GM21526 (cell line): ENCODE data around the gene APP.
"Not testable (repeated sequence)": the region's sequence is repeated elsewhere in the genome, so short reads cannot be mapped to it uniquely, and the experiment has no call there.

ENCODE experiments used
- ATAC-seq: cut with Tn5 transposase; IDR thresholded peaks from one replicate; pipeline ENCODE4 v1.9.1; 2021; ENCODE audit warnings: moderate library complexity; ENCODE audit not compliant: unreplicated experiment, low FRiP score

Gene APP

DNA sequence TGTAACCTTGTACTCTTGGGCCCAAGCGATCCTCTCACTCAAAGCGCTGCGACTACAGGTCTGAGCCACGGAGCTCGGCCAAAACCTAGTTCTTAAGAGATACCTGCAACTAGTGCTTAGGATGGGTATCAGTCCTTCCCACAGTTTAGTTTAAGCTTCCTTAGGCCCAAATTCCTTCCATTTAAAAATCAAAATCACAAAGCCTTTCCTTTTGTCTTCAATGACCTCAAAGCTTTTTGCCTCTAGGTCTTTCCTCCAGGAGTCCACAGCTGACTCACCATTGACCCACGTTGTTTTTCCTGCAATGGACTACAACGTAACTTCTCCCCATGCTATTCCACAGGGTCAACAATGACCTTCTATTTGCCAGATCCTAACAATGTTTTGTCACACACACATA, 64.0 kb downstream of the APP start:
- ATAC-seq = no peak

DNA sequence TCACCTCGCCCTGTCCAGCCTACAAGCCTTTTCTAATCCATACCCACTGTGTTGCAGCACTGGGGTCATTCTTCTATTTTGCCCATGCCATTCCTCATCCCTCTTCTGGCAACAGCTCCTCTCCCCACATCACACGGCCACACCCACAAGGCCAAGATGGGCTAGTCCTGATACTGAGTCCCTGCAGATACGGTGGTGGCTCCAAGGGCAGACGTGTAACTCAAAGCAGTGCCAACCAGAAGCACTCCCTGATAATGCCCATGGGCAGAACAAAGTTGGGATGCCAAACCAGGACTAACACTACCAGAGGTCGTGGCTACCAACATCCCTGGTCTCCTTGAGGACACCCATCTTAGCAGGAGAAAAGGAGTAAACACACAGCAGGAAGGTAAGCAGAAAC, 64.8 kb downstream of the APP start:
- no peak for ATAC-seq

DNA sequence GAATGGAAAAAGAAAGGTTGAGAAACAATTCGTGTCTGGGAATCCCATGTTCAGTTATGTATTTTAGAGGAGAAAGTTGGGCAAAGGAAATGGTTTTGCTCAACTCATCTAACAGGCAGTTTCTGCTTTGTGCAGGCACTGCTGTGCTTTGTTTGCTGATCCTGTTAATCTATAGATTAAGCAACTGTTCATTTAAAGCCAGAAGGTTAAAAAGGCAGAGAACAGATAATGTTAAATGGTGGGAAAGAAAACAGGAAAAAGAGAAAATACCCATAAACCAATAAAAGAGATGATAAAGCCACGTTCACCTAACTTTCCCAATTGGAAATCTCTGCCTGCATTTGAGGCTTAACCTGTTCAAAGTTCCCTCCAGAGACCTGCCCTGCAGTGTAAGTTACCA, 70.0 kb downstream of the APP start:
- no peak for ATAC-seq

DNA sequence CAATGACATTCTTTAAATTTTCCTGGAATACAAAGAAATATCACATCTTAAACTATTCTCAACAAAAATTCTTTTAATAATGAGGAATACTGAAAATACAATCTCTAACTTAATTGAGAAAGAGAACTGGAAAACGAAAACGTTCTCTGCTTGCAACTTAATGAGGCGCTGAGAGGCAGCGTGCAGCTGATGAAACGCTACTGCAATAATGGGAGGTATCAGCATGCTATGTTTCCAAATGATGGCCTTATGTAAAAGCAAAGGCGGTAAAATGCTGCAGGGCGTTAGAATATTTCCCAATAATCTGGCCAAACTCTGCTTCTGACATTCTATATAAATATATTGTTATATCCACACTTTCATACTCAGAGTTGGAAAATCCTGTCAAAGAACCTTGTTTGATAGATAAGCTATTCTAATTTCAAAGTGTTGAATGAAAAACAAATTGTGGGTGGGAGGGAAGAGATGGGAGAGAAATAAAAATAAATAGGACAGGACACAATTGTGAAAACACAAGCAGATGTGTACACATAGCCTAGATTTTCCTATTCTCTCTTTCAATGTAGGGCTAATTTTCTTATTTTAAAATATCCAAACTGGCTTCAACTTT, 70.9 kb downstream of the APP start:
- no peak for ATAC-seq

DNA sequence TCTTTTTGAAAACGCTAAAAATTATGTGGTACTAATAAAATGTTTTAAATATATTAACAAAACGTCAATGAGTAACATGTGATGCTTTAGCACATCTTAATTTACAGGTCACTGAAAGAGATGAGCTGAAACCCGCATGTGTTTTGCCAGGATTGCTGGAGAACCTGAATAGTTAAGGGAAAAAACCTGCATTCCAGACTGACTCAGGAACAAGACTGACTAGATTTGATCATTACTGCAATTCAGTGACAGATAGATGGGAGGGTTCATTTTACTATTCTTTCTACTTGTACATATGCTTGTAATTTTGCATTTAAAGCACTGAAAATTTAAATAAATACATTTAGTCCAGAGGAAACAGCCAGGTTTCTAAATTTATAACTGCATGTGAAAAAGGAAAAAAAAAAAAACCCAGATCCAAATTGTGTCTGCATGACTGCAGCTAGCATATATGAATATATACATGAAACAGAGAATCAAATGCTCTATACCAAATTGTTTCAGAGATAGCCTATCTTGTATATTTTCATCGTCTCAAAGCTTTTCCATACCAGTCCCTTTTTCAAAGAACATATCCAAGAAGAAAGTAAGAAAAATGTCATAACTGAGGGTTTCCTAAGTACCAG, 71.7 kb downstream of the APP start:
- no peak for ATAC-seq

DNA sequence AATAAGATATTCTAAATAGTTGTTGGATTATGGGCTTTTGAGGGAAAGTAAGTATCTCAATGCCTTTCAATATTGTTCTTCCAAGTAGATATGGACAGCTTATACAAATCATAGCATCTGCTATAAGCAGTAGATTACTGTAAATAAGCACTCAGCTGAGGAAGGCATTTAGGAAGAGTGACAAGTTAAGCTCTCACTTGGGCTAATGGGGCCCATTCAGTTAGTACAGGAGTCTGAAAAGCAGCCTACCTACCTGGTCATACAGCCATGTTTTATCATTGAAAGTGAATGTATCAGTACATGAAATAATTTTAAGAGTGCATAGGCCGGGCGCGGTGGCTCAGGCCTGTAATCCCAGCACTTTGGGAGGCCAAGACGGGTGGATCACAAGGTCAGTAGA, 73.1 kb downstream of the APP start:
- no peak for ATAC-seq

DNA sequence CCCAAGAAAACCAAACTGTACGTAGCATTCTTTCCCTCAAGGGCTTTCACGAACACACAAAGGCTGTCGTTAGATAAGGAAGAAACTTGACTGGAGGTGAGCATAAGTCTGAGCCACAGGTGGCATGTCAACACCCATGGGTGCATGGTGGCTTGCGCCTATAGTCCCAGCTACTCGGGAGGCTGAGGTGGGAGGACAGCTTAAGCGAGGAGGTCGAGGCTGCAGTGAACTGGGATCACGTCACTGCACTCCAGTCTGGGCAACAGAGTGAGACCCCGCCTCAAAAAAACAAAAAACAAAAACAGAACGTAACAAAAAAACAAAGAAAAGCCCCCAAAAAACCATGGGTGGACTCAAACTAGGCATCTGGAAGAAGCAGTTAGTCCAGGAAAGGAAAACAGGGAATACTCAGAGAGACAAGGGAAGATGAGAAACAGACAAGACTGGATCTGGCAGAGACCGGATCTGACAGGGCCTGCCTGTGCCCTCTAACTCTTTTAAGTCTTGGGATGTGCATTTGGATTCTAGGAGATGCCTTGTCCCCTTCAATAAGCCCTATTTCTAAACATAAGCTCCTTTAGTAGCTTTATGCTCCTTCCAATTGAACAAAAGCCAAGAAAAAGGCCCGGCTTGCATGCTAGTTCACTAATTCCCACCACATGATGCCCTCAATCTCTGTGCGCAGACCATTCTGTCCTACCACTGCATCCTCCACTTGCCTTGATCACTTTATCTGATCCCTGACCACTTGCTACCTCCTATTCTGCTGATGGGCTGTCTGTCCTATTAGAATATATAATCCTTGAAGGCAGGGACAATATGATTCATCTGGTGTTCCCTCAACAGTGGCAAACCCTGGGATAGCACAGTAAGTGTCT, 73.8 kb downstream of the APP start:
- no peak for ATAC-seq

DNA sequence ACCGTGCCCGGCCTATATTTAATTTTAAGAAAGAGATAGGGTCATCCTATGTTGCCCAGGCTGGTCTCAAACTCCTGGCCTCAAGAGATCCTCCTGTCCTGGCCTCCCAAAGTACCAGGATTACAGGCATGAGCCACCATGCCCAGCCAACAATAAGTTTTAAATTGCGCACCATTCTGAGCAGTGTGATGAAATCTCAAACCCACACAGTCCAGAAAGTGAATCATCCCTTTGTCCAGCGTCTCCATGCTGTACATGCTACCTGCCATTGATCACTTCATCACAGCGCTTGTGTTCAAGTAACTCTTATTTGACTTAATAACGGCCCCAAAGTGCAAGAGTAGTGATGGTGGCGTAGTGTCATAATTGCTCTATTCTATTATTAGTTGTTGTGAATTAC, 75.4 kb downstream of the APP start:
- no peak for ATAC-seq

DNA sequence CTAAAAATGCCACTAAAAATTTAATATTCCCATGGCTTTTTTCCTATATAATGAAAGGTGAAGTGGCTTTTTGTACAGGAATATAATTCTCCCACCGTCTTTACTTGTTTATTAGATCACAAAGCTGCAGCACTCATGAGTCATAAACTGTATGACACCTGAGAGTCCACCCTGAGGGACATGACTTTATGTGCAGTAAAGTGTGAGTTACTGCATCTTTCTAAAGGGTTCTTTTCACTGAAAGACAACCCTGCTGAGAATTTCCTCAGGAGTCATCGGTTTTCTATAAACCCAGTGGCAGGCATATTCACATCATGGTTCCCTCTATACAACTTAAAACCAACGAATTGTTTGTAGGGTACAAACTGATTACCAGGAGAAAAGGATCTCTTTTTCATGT, 77.4 kb downstream of the APP start:
- ATAC-seq = no peak

DNA sequence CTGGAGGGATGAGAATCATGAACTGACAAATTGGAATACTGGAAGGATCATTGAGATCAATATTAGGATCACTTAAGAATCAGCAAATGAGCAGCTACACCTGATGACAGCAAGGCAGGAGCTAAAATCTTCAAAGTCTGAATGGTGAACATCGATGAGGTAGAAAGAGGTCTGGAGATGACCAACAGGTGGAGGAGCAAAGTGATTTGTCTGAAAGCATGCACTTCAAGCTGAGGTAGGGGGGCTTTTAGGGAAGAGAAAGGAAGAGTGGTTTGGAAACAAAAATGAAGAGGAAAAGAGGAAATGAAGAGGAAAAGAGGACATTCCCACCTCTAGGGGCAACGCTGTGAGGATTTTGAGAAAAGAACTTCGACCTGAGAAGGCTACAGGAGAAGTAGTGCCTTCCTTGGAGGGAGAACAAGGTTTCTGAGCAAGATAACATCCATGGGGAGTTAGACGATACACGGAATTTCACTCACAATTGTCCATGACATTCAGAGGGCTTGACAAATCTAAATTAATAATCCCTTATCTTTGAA, 79.0 kb downstream of the APP start:
- ATAC-seq = no peak

DNA sequence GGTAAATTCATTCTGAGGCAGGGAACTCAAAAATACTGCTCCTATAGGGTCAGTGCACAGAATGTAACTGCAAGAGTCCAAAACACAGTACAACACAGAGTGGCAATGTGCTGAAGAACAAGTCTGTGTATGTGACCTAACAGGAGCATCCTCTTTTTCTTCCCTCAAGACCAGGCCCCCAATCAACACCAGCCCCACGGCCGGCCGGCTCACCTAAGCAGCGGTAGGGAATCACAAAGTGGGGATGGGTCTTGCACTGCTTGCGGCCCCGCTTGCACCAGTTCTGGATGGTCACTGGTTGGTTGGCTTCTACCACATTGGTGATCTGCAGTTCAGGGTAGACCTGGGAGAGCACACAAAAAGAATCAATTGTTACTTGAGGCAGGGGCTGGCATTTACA, 80.8 kb downstream of the APP start:
- ATAC-seq = no peak

DNA sequence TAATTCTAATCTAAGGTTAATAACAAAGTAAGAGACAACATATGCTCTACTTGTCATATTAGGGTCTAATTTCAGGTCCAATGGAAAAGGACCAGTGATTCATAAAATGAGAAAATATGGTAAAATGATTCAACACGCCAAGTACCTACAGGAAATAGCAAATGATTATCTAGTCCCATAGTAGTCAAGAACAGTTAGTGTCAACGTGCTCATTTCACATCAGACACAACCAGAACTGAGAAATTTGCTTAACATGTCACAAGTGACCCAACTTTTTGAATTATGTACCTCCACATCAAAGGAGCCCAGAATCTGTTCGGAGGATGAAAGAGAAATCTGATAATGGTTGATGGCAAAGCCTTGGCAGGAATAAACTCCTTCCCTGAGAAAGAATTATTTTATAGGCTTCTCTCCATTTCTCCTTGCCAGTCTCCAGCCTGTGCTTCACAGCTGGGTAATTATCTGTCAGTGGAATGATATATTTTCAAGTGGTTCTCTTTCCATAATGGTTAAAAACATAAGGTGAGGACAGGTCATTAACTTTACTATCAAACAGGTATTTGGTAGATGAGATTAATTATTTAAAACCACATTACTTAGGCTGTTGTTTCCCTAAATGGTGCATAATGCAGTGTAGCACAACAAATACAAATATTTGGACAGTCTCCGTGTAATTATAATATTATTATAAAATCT, 83.2 kb downstream of the APP start:
- ATAC-seq = no peak

DNA sequence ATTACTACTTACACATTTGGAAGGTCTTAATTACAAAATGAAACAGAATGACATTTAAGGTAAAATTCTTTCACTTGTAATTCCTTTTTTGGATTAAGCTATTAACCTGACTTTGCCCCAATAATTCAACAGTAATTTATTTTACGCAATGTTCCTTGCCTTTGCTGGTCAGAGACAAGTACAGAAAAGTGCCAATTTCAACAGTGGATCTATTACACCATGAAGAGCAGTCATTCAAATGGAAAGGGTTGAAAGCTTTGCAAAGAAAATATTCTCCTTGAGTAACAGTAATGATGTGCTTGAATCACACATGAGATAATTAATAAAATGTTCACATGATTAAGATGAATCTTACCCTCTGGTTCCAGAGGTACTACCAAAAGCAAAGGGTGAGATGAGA, 84.7 kb downstream of the APP start:
- ATAC-seq = no peak

DNA sequence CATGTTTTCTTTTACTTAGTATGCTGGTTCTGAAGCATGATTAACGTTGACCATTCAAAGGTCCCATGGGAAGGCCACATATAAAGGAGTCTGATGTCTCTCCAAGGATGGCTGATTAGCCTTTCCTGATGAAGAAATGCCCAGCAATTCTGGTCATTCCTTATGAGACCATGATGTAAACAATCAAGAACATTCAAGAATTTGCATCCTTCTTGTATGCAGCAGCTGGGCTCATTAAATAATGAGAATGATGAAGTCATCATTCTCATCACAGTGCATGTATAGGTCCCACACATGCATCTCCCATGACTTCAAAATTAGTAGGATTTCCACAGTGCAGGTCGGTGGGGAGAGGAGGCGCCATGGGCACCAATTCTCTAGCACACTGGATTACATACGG, 85.4 kb downstream of the APP start:
- ATAC-seq = no peak

DNA sequence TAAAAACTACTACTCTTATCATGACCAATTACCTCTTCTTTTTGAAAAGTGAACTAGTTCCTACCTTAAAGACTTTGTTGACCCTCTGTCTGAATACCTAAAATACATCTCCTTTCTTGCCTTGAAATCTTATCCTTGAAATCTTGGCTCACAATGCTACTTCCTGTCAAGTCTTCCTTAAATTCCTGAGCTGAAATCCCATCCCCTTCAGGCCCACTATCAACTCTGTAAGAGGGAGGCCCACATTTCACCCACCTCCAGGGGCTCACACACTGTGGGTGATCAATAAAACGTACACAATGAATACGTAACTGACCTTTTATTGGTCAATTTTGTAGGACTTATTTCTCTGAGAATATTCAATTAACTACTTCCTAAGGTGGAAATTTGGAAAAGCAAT, 88.0 kb downstream of the APP start:
- ATAC-seq = no peak

DNA sequence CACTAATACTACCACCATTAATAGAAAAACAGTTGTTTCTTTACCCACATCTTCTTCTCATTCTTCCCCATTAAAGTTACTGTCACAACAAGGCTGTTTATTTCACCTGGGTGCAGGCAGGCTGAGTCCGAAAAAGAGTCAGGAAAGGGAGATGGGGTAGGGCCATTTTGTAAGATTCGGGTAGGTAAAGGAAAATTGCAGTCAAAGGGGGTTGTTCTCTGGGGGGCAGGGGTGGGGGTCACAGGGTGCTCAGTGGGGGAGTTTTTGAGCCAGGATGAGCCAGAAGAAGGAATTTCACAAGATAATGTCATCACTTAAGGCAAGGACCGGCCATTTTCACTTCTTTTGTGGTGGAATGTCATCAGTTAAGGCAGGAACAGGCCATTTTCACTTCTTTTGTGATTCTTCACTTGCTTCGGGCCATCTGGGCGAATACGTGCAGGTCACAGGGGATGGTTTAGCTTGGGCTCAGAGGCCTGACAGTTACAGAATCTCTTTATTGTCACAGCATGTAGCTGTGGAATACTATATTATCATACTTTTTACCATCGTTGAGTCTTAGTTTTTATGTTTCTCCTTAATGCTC, 89.3 kb downstream of the APP start:
- ATAC-seq = not testable (repeated sequence)

DNA sequence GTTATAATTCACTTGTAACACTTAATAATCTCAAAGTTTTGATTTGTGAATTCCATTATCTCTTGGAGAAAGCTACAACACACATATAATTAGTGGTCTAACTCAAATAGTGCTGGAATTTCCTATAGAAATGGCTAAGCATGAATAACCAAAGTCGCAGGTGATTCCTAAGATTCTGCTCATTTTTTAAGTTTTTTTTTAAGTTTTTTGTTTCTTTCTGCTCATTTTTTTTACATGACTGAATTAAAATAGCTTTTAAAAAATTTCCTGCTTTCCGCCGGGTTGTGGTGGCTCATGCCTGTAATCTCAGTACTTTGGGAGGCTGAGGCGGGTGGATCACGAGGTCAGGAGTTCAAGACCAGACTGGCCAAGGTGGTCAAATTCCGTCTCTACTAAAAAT, 90.4 kb downstream of the APP start:
- ATAC-seq = no peak

DNA sequence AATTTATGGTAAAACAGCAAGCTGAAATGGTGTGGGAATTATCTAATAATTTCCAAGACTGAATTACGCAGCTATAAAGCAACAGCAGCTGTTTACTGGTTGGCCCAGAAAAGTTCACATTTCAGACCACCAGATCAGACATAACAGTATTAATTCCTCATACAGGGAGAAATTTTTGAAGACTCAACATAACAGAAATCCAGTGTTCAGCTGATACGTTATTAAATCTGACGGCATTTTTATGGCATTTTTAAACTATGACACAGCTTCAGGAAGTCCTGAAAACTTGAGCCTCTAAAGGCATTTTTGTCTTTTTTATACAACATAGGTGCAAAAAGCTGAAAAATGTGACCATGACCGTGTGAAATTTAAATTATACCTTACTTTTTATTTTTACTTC, 91.2 kb downstream of the APP start:
- ATAC-seq = no peak

DNA sequence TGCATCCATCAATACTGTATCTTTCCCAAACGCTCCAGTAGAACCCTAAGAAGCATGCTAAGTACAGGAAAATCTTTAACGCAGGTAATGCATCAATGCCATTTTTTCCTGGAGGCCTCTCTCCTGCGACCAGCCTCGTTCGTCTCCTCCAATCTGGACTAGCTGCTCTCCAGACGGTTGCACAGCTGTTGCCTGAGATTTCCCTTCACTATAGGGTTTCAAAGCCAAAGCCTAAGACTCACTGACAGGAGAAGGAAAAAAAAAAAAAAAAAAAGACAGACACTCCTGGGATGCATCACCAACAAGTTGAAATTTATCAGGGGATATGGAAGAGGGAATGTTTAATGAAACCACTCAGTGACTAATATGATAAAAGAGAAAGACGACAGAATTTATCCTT, 93.0 kb downstream of the APP start:
- ATAC-seq = no peak
